Cardiac fibroblast (primary cell): ENCODE data around the gene ATG16L1.

Experiments
- DNase-seq, 2 donors: peaks; one replicate each; pipeline versions ENCODE4 v3.0.0 to v3.0.0-alpha.2; 2010; ENCODE audit warnings: low read depth in 2 of 2
- H3K4me3 ChIP-seq, 2 donors: replicated peaks in 1 of 2; 1 replicate in 1 of 2; 2 replicates in 1 of 2; pipeline ENCODE4 v1.5.1; 2011; ENCODE audit warnings: low read depth in 2 of 2, low read length in 2 of 2, mild to moderate bottlenecking in 2 of 2, moderate library complexity in 1 of 2
- CTCF ChIP-seq: IDR thresholded peaks from one replicate; pipeline ENCODE4 v1.5.1; 2011; ENCODE audit warnings: low read depth, mild to moderate bottlenecking, low read length, inconsistent platforms

The ATG16L1 gene

GRCh38 chr2:233251306-233252116 lies at the start of gene ATG16L1:
ATG16L1 (plus strand) TSS chr2:233251673; CDS start chr2:233251828, 155 bp downstream.
- DNase-seq = peak; percentile 95 to 98

GRCh38 chr2:233202531-233202944 lies 48.9 kb upstream of the ATG16L1 start:
- no peak for DNase-seq
- no peak overlapping the region for H3K4me3 ChIP-seq
- no peak for TF ChIP-seq CTCF

More at GRCh38 chr2:233251306-233252116, at the start of gene ATG16L1:
- peak within 1 kb of the TSS; percentile 100 for H3K4me3 ChIP-seq
- peak; percentile 86 for TF ChIP-seq CTCF

- H3K4me3 ChIP-seq = no peak overlapping the region
- DNase-seq = no peak
- TF ChIP-seq CTCF = no peak
These were observed 48.4 kb upstream of the ATG16L1 start for GRCh38 chr2:233203060-233203459.

- DNase-seq = no peak
- H3K4me3 ChIP-seq = no peak overlapping the region
- no peak for TF ChIP-seq CTCF
These were observed 47.1 kb upstream of the ATG16L1 start for GRCh38 chr2:233204286-233204936.

- DNase-seq = no peak
- H3K4me3 ChIP-seq = no peak overlapping the region
- no peak for TF ChIP-seq CTCF
These were observed 42.9 kb upstream of the ATG16L1 start for GRCh38 chr2:233208382-233209116.

- H3K4me3 ChIP-seq = no peak overlapping the region
- no peak for DNase-seq
- no peak for TF ChIP-seq CTCF
These were observed 42.3 kb upstream of the ATG16L1 start for GRCh38 chr2:233209117-233209532.
